KMS-11 (cell line): Measurements from ENCODE around the gene TMPRSS2.

Experiments
- H2AFZ ChIP-seq: fragments of 200-600 bp; sonication (generic); 2 replicates; pipeline ENCODE4 v1.6.1; 2016; ENCODE audit warnings: antibody characterized with exemption, mixed run types, low read depth
- H3K27ac ChIP-seq: fragments of 200-600 bp; sonication (generic); 2 replicates; pipeline ENCODE4 v1.6.1; 2016; ENCODE audit warnings: mild to moderate bottlenecking, mixed run types
- H3K27me3 ChIP-seq: fragments of 200-600 bp; sonication (generic); 2 replicates; pipeline ENCODE4 v1.6.1; 2017; ENCODE audit warnings: mild to moderate bottlenecking, low read depth, mixed run types, moderate library complexity; ENCODE audit not compliant: insufficient read depth
- H3K36me3 ChIP-seq: fragments of 200-600 bp; sonication (generic); 2 replicates; pipeline ENCODE4 v1.6.1; 2017; ENCODE audit warnings: mild to moderate bottlenecking, mixed run types; ENCODE audit not compliant: insufficient read depth
- H3K4me1 ChIP-seq: fragments of 200-600 bp; sonication (generic); 2 replicates; pipeline ENCODE4 v1.6.1; 2016; ENCODE audit warnings: mild to moderate bottlenecking, low read depth, mixed run types; ENCODE audit not compliant: poor library complexity, severe bottlenecking
- H3K4me2 ChIP-seq: fragments of 200-600 bp; sonication (generic); 2 replicates; pipeline ENCODE4 v1.7.0; 2016; ENCODE audit warnings: mild to moderate bottlenecking, mixed run types
- H3K4me3 ChIP-seq: fragments of 200-600 bp; sonication (generic); IDR thresholded peaks from 2 replicates; pipeline ENCODE4 v1.6.1; 2017; ENCODE audit warnings: low read depth, low read length, mixed read lengths; ENCODE audit not compliant: insufficient read depth
- H3K79me2 ChIP-seq: fragments of 200-600 bp; sonication (generic); 2 replicates; pipeline ENCODE4 v1.6.1; 2016; ENCODE audit warnings: low read depth, mixed run types; ENCODE audit not compliant: insufficient read depth
- H3K9ac ChIP-seq: fragments of 200-600 bp; sonication (generic); 2 replicates; pipeline ENCODE4 v1.6.1; 2016; ENCODE audit warnings: mild to moderate bottlenecking, mixed run types
- H4K20me1 ChIP-seq: fragments of 200-600 bp; sonication (generic); 2 replicates; pipeline ENCODE4 v1.6.1; 2016; ENCODE audit warnings: mild to moderate bottlenecking, mixed run types; ENCODE audit not compliant: insufficient read depth
- TF ChIP-seq, protein P1 (sequence below): fragments of 200-600 bp; sonication (generic); conservative IDR thresholded peaks from 2 replicates; pipeline ENCODE4 v1.6.1; 2017; ENCODE audit warnings: low read depth, mild to moderate bottlenecking, antibody characterized with exemption, low read length, moderate library complexity, mixed read lengths

The TMPRSS2 gene

DNA sequence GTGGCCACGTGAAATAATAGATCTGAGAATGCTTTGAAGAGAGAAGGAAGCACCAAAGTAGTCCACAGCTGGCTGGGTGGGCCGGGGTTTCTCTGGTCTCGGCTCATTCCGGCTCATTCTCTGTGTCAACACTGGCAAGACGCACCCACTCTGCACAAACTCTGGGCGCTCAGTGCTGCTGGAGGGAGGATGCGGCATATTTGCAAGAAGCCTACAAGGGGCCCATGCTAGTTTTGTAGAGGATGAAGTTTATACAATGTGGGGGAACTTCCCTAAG, 28.8 kb upstream of the TMPRSS2 start:
- Histone ChIP-seq H4K20me1 (no peaks in the 10 kb centered on the region), H3K27me3 (no peaks in the 10 kb centered on the region; the same call in 1 of the 2 replicates), H3K4me2 (no peak overlapping the region), H3K9ac (no peak overlapping the region), H3K4me3 (no peak overlapping the region), H3K4me1 (no peaks in the 10 kb centered on the region), H3K27ac (no peak overlapping the region), H3K36me3 (no peaks in the 10 kb centered on the region), H3K79me2 (no peaks in the 10 kb centered on the region), H2AFZ (no peak overlapping the region)
- TF ChIP-seq, protein P1, sequence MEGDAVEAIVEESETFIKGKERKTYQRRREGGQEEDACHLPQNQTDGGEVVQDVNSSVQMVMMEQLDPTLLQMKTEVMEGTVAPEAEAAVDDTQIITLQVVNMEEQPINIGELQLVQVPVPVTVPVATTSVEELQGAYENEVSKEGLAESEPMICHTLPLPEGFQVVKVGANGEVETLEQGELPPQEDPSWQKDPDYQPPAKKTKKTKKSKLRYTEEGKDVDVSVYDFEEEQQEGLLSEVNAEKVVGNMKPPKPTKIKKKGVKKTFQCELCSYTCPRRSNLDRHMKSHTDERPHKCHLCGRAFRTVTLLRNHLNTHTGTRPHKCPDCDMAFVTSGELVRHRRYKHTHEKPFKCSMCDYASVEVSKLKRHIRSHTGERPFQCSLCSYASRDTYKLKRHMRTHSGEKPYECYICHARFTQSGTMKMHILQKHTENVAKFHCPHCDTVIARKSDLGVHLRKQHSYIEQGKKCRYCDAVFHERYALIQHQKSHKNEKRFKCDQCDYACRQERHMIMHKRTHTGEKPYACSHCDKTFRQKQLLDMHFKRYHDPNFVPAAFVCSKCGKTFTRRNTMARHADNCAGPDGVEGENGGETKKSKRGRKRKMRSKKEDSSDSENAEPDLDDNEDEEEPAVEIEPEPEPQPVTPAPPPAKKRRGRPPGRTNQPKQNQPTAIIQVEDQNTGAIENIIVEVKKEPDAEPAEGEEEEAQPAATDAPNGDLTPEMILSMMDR, result no peak

GRCh38 chr21:41536076-41536826, 28.3 kb upstream of the TMPRSS2 start:
- H3K4me2 ChIP-seq, result no peak overlapping the region
- H2AFZ ChIP-seq, result no peak overlapping the region
- H3K4me3 ChIP-seq, result no peak overlapping the region
- H3K27me3 ChIP-seq, result no peaks in the 10 kb centered on the region; the same call in 1 of the 2 replicates
- H3K79me2 ChIP-seq, result no peaks in the 10 kb centered on the region
- no peaks in the 10 kb centered on the region for H4K20me1 ChIP-seq
- H3K27ac ChIP-seq, result no peak overlapping the region
- H3K36me3 ChIP-seq, result no peaks in the 10 kb centered on the region
- H3K4me1 ChIP-seq, result no peaks in the 10 kb centered on the region
- TF ChIP-seq, protein P1, result no peak
- H3K9ac ChIP-seq, result no peak overlapping the region

- Histone ChIP-seq H2AFZ (no peak overlapping the region), H3K9ac (no peak overlapping the region), H4K20me1 (no peaks in the 10 kb centered on the region), H3K4me2 (no peak overlapping the region), H3K4me1 (no peaks in the 10 kb centered on the region), H3K36me3 (no peaks in the 10 kb centered on the region), H3K4me3 (no peak overlapping the region), H3K27me3 (no peaks in the 10 kb centered on the region), H3K27ac (no peak overlapping the region), H3K79me2 (no peaks in the 10 kb centered on the region)
- TF ChIP-seq, protein P1, result no peak
Observed at GRCh38 chr21:41530366-41530765, 22.4 kb upstream of the TMPRSS2 start.

DNA sequence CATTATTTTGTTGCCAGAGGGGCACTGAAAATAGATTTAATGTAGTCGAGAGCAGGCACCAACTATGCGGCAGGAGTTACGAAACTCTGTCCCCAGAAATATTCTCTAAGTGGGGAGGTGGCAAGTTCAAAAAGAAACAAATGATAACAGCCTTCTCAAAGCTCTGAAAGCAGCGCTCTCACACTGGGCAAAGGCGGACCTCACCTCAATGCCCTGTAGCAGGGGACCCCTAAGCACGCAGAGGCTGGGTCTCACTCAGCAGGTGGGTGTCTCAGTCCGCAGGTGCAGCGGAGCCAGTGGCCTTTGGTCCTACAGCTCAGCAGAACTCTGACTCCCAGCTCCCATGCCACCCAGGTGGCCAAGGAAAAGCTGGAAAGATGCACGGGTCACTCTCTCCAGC, 21.8 kb upstream of the TMPRSS2 start:
- no peak overlapping the region for H3K27ac ChIP-seq

More for the DNA sequence above, 21.8 kb upstream of the TMPRSS2 start:
- H3K79me2 ChIP-seq, result no peaks in the 10 kb centered on the region
- TF ChIP-seq, protein P1, result no peak
- no peak overlapping the region for H2AFZ ChIP-seq
- no peak overlapping the region for H3K4me2 ChIP-seq
- no peak overlapping the region for H3K9ac ChIP-seq
- no peaks in the 10 kb centered on the region for H3K4me1 ChIP-seq
- no peak overlapping the region for H3K4me3 ChIP-seq
- no peaks in the 10 kb centered on the region for H3K36me3 ChIP-seq
- no peaks in the 10 kb centered on the region for H3K27me3 ChIP-seq
- no peaks in the 10 kb centered on the region for H4K20me1 ChIP-seq
